Measurements from ENCODE around the gene GRM1.

GRM1 gene

GRCh38 chr6:146077992-146078391, 49.1 kb downstream of the GRM1 start:
- no peak overlapping the region for H3K27ac ChIP-seq (ENCODE audit: extremely low read depth, low read depth, low read length)
- no peak overlapping the region for H3K4me3 ChIP-seq (ENCODE audit: low read depth, low read length)
- CTCF ChIA-PET = interaction anchor here (0.6 to 0.7 kb wide), 2 partner anchors 35 to 81 kb away, joined by 3 read pairs; no protein-coding TSS in a partner anchor
- POLR2A ChIA-PET = no interaction called here
- H3K36me3 ChIP-seq (ENCODE audit: control insufficient read depth in 2 of 2, insufficient read depth in 1 of 2, low read length in 2 of 2) = no peaks in the 10 kb centered on the region
- TF ChIP-seq ZNF555 (tag by site-specific recombination; conservative IDR thresholded peaks at IDR 0.05) (no peak), SETDB1 (IDR thresholded peaks at IDR 0.05; ENCODE audit: insufficient read length, low read length) (no peak), ZNF140 (tag by site-specific recombination; IDR thresholded peaks at IDR 0.05) (no peak), ZNF121 (tag by site-specific recombination; IDR thresholded peaks at IDR 0.05) (no peak), ZNF600 (tag by site-specific recombination; IDR thresholded peaks at IDR 0.05) (no peak), BCL11B (tag by site-specific recombination; IDR thresholded peaks at IDR 0.05; ENCODE audit: low read depth) (no peak), ZNF16 (tag by site-specific recombination; IDR thresholded peaks at IDR 0.05; ENCODE audit: low read depth) (no peak), ZNF366 (tag by site-specific recombination; conservative IDR thresholded peaks at IDR 0.05) (no peak), ZNF704 (tag by site-specific recombination; IDR thresholded peaks at IDR 0.05) (no peak), KLF17 (tag by site-specific recombination; IDR thresholded peaks at IDR 0.05) (no peak), MZF1 (tag by site-specific recombination; IDR thresholded peaks at IDR 0.05; ENCODE audit: borderline replicate concordance) (no peak), ZBTB7A (tag by site-specific recombination; IDR thresholded peaks at IDR 0.05; ENCODE audit: low read depth) (no peak), ZSCAN16 (tag by site-specific recombination; IDR thresholded peaks at IDR 0.05) (no peak), ZNF560 (tag by site-specific recombination; IDR thresholded peaks at IDR 0.05; ENCODE audit: borderline replicate concordance) (no peak), ZNF768 (tag by site-specific recombination; IDR thresholded peaks at IDR 0.05) (no peak), INSM2 (tag by site-specific recombination; IDR thresholded peaks at IDR 0.05) (no peak), ZNF341 (tag by site-specific recombination; IDR thresholded peaks at IDR 0.05; ENCODE audit: low read depth) (no peak)
- TF ChIP-seq, protein P1, sequence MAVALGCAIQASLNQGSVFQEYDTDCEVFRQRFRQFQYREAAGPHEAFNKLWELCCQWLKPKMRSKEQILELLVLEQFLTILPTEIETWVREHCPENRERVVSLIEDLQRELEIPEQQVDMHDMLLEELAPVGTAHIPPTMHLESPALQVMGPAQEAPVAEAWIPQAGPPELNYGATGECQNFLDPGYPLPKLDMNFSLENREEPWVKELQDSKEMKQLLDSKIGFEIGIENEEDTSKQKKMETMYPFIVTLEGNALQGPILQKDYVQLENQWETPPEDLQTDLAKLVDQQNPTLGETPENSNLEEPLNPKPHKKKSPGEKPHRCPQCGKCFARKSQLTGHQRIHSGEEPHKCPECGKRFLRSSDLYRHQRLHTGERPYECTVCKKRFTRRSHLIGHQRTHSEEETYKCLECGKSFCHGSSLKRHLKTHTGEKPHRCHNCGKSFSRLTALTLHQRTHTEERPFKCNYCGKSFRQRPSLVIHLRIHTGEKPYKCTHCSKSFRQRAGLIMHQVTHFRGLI (tag by site-specific recombination; IDR thresholded peaks at IDR 0.05) = no peak
- TF ChIP-seq, protein P2, sequence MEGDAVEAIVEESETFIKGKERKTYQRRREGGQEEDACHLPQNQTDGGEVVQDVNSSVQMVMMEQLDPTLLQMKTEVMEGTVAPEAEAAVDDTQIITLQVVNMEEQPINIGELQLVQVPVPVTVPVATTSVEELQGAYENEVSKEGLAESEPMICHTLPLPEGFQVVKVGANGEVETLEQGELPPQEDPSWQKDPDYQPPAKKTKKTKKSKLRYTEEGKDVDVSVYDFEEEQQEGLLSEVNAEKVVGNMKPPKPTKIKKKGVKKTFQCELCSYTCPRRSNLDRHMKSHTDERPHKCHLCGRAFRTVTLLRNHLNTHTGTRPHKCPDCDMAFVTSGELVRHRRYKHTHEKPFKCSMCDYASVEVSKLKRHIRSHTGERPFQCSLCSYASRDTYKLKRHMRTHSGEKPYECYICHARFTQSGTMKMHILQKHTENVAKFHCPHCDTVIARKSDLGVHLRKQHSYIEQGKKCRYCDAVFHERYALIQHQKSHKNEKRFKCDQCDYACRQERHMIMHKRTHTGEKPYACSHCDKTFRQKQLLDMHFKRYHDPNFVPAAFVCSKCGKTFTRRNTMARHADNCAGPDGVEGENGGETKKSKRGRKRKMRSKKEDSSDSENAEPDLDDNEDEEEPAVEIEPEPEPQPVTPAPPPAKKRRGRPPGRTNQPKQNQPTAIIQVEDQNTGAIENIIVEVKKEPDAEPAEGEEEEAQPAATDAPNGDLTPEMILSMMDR (tag by site-specific recombination; IDR thresholded peaks at IDR 0.05) = no peak
- no peaks in the 10 kb centered on the region for H3K9me3 ChIP-seq (ENCODE audit: control insufficient read depth, insufficient read depth, low read depth, low read length)
- no peaks in the 10 kb centered on the region for H3K4me1 ChIP-seq (ENCODE audit: control insufficient read depth, insufficient read depth, low read length)

GRCh38 chr6:146087386-146087785, 58.5 kb downstream of the GRM1 start:
- no peak for TF ChIP-seq GFI1B (tag by site-specific recombination; IDR thresholded peaks at IDR 0.05)
- TF ChIP-seq ZNF19 (tag by site-specific recombination; IDR thresholded peaks at IDR 0.05; ENCODE audit: low read depth) = no peak
- TF ChIP-seq IKZF3 (tag by site-specific recombination; IDR thresholded peaks at IDR 0.05) = no peak
- TF ChIP-seq ZNF747 (tag by site-specific recombination; IDR thresholded peaks at IDR 0.05) = no peak
- TF ChIP-seq, protein P3, sequence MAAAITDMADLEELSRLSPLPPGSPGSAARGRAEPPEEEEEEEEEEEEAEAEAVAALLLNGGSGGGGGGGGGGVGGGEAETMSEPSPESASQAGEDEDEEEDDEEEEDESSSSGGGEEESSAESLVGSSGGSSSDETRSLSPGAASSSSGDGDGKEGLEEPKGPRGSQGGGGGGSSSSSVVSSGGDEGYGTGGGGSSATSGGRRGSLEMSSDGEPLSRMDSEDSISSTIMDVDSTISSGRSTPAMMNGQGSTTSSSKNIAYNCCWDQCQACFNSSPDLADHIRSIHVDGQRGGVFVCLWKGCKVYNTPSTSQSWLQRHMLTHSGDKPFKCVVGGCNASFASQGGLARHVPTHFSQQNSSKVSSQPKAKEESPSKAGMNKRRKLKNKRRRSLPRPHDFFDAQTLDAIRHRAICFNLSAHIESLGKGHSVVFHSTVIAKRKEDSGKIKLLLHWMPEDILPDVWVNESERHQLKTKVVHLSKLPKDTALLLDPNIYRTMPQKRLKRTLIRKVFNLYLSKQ (tag by site-specific recombination; IDR thresholded peaks at IDR 0.05; ENCODE audit: borderline replicate concordance) = no peak
- CTCF ChIA-PET = interaction anchor here (1.0 kb wide), 1 partner anchor 611 kb away, joined by 3 read pairs; no protein-coding TSS in a partner anchor
- Histone ChIP-seq H3K27ac (ENCODE audit: extremely low read depth, low read depth, low read length) (no peak overlapping the region), H3K4me1 (ENCODE audit: control insufficient read depth, insufficient read depth, low read length) (no peaks in the 10 kb centered on the region), H3K36me3 (ENCODE audit: control insufficient read depth in 2 of 2, insufficient read depth in 1 of 2, low read length in 2 of 2) (no peaks in the 10 kb centered on the region), H3K4me3 (ENCODE audit: low read depth, low read length) (no peak overlapping the region), H3K9me3 (ENCODE audit: control insufficient read depth, insufficient read depth, low read depth, low read length) (no peaks in the 10 kb centered on the region)
- POLR2A ChIA-PET = no interaction called here

Data from HEK293 (cell line).